Activated T-helper 9 cell treated with anti-CD3 and anti-CD28 coated beads, Interleukin-2, amount 50 U/mL, for 16 hours (primary cell): ENCODE results near the gene HGFAC.

Source experiments
- DNase-seq: peaks from one replicate; pipeline ENCODE4 v3.0.0-alpha.2; 2020; ENCODE audit warnings: low read depth

The HGFAC gene

DNA sequence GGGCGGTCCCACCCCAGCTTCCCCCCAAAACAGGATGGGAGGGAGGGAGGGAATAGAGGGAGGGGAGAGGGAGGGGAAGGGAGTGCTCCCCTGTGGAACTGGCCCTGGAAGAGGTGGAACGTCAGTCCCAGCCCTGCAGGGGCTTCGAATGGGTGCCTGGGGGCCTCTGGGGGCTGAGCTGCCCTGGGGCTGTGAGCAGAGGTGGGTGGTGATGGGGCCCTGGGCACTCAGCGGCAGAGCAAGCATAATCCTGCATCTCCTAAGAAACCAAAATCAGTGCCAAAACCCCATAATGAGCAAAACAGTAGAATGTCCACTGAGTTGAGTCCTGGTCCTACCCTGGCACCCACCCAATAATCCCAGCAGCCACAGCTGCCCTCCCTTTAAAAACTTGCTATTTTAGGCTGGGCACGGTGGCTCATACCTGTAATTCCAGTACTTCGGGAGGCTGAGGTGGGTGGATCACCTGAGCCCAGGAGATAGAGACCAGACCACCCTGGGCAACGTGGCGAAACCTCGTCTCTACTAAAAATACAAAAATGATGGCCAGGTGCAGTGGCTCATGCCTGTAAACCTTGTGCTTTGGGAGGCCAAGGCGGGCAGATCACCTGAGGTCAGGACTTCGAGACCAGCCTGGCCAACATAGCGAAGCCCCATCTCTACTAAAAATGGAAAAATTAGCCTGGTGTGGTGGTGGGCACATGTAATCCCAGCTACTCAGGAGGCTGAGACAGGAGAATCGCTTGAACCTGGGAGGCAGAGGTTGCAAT is 32.4 kb downstream of the HGFAC start:
- DNase-seq = no peak

DNA sequence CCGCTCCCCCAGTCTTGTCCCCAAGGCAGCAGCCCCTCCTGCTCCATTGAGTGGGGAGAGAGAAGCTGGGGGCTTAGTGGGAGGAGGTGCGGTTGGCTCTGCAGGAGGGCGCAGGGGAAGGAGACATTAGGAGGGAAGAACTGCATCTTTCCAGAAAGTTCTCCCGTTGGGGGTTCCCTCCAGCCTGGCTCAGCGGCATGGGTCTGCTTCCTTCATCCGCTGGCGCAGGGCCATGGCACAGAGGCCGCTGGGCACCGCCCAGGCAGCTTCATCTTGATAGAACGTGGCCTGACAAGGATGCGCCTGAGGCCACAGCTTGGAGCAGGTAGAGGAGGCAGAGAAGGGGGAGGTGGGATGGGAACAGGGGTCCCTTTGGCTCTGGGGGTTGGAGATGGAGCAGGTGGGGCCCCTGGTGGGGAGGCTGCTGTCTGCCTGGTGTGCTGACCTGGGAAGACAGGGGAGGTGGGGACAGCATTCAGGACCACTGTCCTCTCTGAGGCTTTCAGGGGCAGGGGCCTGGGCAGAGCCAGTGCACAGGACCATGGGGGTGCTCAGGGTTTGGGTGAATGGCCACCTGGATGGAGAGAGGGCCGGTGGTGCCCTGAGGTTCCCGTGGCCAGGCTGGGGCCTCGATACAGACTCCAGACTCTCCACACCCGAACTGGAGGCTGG is 33.4 kb downstream of the HGFAC start:
- no peak for DNase-seq

DNA sequence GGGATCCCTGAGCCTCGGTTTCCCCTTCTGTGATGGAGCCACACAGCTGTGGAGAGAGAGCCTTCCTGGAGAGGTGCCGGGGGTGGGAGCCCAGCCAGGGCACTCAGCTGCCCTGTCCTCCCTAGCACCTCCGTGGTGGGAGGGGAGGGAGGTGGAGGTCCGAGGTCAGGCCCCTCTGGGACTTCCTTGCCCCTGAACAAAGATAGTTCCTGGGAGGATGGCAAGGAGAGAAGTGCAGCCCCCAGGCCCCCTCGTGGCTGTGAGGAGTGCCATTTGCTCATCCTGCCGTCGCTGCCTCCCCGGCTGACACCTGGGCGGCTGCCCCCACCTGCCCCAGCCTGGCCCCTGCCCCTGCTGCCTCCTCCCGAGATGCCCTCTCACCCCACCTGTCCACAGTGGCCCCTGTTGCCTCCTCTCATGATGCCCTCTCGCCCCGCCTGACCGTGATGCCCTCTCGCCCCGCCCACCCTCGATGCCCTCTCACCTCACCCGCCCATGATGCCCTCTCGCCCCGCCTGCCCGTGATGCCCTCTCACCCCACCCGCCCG is 34.0 kb downstream of the HGFAC start:
- DNase-seq = no peak

DNA sequence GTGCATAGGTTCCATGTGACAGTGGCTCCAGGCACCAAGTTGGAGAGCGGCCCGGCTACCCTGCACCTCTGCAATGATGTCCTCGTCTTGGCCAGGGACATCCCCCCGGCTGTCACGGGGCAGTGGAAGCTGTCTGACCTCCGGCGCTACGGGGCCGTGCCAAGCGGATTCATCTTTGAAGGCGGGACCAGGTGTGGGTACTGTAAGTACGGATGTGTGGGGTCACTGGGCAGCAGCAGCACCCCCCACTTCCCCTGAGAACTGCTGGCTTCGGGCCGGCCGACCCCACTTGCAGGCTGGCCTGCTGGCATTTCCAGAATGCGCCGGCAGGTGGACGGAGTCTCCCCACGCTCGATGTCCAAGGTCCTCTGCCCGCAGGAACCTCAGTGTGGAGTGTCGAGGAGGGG is 34.6 kb downstream of the HGFAC start:
- no peak for DNase-seq

DNA sequence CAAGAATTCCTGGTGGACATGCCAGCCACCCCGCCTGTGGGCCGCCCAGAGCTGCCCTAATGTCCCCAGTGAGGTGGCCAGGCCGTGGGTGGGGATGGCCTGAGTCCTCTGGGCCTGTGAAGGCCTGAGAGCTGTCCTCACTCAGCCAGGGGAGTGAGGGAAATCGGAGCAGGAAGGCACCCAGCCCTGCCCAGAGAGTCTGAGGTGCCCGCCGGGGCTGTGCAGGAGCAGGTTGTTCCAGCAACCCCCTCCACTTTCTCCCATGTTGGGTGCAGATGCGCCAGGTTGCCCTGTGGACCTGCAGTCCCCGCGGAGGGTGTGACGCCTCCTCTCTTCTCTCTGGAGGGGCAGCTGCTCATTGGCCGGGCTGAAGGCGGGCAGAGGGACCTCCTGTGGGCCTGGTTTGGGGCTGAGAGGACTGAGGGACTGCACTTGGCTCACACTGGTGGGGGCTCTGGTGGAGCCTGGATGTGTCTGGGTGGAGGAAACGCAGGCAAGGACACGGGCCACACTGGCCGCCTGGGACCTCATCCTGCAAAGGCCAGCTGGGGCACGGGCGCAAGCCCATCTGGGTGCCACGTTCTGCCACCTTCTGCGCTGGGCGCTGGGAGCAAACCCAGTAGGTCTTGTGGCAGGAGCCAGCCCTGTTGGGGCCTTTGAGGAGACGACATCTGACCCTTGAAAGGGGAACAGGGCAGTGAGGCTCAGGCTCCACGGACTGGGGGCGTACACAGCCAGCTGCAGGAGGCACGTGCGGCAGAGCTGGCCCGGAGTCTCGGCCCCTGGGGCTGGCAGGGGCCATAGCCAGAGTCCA is 35.4 kb downstream of the HGFAC start:
- DNase-seq = no peak

DNA sequence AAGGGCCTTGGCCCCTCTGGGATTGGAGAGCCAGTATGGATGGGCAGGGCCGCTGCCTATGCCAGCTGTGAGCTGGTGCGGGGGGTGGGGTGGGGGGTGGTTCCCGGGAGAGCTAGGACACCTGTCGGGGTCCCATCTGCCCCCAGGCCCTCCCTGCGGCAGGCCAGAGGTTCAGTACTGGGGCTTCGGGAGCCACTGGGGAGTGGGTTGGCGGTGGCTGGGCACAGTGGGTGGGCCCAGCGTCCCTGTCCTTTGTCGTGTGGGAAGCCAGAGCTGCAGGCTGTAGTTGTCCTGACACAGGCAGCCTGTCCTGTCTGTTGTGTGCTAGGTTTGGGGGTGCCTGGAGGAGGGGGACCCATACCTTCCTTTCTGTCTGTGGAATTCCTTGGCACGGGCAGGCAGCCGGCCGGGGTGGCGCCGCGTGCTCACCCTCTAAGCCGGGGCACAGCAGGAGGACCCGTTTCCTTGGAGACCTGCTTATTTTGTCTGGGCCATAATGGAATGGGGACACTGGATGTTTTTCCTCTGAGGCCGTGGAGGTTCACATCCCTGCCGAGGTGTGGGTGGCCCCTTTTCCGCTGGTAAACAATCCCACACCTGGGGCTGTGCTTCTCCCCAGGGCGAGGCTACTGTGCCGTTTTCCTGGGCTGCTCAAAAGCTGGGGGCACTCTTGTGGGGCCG is 36.1 kb downstream of the HGFAC start:
- DNase-seq = no peak

DNA sequence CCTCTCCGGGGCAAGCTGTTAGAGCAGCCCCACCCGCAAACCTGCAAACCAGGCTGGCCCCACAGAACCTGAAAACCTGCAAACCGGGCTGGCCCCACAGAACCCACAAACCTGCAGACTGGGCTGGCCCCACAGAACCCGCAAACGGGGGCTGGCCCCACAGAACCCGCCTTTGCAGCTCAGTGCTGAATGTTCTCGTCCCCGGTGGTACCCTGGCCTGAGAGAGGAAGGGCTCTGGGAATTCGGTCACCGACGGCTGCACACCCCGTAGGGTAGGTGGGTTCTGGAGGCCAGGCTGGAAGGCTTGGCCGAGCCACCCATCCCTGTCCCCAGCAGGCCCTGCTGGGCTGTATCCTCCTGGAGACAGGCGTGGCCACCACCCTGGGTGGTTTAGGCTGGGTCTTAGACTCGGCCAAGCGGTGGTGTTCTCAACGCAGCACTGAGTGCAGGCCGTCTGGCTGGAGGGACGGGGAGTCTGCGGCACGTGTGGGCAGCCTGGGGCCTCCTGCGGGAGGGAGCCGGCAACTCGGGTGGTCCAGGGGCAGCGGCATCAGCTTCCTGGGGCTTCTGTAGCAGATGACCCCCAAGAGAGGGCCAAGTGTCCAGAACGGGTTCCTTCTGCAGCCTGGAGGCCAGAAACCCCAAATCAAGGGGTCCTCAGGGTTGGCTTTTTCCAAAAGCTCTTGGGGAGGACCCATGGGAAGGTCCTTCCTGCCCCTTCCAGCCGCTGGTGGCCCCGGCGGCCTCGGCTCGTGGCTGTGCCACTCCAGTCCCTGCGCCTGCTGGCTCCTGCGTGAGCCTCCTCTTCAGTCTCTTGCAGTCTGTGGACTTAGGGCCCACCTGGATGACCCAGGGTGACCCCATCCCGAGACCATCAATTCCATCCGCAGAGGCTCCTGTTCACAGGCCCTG is 36.9 kb downstream of the HGFAC start:
- no peak for DNase-seq

DNA sequence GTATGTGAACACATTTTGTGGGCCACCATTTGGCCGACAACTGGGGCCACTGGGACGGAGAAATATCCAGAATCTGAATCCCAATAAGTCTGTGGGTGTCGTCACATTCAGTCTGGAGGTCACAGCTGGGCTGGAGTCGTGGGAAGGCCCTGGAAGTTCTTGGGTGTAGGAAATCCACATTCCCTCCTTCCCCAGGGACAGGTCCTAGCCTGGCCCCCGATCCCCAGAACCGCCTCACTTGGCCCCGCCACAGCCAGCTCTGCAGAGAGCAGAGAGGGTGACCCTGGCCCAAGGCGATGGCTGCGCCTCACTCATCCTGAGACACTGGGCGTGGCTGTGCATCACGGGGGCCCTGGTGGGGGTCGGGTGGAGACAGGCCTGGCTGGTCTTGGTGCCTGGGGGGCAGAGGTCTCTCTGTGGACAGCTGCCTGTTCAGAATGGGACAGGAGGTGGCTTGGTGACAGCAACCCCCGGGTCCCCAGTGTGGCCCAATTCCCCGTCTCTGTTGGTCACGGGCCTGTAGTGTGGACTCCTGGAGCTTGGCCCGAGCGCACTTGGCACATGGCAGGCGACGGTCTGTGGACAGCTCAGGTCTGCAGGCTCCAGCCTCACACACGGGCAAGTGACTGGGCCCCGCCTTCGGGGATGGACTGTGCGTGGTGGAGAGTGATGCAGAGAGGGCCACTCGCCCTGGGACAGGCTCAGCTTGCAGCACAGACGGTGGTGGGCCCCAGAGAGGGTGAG is 37.8 kb downstream of the HGFAC start:
- no peak for DNase-seq

DNA sequence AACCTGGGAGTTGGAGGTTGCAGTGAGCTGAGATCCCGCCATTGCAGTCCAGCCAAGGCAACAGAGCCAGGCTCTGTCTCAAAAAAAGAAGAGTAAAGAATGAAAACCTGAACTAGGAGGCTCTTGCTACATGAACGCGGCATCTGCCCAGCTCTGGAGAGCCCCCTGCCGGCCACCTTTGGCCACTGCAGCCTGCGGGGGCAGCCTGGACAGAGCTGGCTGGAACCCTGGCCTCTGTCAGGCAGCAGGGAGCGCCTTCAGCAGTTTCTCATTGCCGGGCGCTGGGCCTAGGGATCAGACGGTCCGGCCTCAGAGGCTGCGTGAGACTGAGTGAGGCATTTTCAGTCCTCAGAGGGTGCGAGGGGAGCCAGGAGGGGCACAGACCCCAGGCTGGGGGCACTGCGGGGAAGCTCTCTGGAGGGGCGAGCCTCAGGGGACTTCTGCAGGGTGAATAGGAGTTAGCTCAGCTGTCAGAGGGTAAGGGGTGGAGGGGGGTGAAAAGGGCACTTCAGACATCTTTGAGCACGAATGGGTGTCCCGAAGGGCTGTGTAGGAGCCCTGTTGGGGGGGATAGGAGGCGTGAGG is 38.9 kb downstream of the HGFAC start:
- DNase-seq = peak; percentile 58

DNA sequence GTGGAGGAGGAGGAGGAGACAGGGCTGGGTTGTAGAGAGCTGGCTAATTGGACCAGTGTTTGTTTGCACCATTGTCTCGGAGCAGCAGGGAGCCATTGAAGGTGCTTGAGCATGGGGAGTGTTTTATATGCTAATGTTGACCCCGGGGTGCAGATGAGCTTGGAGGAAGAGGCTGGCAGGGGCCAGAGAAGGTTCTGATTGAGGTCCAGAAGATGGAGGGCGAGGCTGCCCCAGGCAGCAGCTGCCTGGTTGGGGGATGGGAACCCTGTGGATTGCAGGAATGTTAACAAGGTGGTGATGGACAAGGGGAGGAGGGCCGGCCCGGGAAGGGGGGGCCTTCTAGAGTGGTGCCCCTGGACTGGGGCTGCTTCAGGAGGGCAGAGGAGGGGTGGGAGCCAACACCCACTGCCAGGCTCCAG is 39.4 kb downstream of the HGFAC start:
- no peak for DNase-seq

DNA sequence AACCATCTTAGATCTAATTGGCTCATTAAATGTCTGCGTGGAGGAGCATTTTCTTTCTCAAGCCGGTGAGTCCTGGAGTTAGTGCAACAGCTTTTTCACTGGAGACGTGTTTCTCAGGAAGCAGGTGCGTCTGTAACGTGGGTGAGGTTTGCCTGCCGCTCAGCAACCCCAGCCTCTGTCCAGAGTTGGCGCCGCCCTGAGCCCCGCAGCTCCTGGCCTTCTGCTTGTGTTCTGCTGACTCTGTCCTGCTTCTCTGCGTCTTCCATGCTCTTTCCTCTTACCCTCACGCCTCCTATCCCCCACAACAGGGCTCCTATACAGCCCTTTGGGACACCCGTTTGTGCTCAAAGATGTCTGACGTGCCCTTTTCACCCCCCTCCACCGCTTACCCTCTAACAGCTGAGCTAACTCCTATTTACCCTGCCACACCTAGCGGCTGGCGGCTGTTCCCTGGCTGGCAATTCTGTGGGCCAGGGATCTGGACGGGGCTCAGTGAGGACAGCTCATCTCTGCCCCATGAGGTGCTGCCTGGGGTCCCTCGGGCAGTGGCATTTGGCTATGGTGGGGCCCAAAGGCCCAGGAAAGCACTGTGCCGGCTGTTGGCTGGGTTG is 40.1 kb downstream of the HGFAC start:
- DNase-seq = no peak

DNA sequence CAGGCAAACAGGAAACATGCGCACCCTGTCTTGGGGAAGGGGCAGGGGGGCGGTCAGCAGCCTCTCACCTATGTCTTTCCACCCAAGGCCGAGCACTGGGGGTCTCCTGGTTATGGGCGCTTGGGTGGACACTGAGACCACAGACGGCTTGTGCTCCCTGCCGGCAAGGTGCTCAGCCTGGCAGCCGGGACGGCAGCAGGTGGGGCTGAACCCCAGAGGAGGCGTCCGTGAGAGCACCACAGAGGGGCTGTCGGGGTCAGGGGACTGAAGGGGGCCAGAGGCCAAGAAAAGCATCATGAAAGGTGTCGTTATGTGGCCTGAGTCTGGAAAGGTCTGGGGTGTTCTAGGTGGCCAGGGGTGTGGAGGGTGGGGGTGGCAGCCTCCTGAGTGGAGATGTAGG is 40.9 kb downstream of the HGFAC start:
- no peak for DNase-seq

DNA sequence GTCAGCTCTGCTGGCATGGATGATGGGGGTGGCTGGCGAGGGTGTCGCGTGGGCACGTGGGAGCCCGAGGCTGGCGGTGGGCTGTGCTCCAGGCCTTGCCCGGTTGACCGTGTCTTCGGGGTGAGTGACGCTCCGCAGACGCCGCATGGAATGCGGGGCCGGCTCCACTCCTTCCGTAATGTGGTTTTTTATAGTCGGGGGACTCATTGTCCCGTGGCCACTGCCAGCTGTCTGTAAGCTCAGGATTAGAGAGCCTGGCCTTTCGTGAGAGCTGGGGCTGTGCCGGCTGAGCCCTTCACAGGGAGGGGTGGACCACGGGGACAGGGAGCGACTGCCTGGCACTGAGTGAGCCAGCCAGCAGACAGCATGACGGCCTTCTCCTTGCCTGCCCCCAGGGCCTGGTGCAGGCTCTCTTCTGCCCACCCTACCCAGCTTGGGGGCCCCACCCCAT is 41.7 kb downstream of the HGFAC start:
- DNase-seq = no peak

DNA sequence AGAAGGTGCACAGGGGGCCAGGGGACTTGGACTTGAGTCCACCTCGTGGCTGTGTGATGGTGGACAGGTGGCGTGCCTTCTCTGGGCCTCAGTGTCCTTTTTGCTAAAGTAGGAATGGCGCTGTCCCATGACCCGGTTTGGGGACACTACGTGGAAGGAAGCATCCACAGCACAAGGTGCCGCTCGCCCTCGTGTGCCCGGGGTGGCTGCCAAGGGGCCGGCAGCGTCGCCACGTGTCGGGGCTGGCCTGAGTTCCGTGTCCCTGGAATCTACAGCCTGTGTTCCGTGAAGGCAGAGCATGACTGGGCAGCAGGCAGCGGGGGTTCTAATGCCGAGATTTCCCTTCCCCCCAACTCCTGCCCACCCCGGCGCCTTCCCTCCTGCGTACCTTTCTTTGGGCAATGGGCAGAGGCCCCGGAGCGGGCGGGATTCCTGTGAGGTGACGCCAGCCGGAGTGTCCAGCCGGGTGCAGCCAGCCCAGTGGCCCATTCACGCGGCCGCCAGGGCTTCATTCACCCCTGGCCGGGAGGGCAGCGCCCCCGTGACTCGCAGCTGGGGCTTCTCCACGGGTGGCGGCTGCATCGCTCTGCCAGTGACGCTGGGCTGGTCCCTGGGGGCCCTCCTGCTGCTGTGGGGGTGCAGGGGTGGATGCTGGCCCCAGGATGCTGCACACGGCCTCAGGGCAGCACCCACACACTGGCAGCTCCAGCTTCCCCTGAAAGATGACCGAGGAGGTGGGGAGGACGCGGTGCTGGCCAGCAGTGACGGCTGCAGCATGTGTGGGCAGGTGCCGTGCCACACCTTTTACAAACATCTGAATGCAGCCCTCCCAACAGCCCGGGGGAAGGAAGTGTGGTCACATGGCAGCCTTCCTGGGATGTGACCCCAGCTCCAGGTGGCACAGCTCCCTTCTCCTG is 42.5 kb downstream of the HGFAC start:
- DNase-seq = no peak

DNA sequence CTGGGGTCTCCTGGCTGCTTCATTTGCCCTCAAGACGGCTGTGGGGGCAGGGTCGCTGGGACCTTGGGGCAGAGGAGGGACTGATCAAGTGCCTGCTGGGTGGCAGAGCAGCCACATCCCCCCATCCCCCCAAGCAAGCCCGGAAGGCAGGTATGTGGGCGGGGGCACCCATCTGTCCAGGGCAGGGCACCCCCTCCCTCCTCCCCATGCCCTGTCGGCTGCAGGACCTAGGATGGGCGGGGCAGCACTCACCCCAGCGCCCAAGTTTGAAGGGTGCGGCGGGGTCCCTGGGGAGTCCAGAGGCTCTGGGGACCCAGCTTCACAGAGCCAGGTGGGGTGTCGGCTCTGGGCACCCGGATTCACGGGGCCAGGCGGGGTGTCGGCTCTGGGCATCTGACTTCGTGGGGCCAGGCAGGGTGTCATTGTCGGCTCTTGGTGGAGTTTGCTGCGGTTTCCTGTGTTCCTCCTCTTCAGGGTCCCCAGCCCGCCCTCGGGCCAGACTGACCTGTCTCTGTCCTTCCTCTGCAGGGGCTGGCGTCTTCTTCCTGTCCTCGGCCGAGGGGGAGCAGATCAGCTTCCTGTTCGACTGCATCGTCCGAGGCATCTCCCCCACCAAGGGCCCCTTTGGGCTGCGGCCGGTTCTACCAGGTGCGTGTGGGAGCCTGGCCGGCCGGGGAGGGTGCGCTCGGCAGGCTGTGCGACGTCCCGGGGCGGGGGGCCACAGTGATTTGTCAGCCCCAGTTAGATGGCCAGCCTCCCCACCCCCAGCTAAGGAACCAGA is 43.4 kb downstream of the HGFAC start:
- DNase-seq = no peak

DNA sequence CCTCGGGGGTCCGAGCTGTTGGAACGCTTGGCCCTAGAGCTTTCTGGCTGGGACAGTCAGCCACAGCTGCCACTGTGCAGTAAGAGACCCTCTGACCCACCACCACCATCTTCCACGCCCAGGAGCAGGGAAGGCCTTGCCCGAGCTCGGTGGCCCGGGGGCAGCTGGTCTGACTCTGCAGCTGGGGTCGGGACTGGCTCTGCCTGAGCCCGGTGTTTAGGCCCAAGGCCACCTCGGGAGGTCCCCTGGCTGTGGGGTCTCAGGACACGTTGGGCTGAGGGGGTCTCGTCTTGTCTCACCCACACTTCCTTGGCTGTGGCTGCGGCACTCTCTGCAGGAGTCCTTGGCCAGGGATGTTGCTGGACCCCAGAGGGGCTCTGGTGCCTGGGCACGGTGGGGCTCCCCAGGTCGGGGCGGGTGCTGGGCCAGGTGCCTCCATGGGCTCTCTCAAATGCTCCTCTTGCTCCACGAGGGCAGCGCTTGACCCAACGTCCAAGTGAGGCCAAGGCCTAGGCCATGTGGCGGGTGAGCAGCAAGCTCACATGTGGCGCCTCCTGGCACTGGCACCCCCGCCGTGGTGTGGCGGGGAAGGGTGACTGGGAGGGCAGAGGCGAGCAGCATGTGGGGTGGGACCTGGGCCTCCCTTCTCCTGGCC is 44.2 kb downstream of the HGFAC start:
- DNase-seq = no peak
